Thyroid gland (tissue), 4 donors: Measurements from ENCODE around the gene ZNF559.

ENCODE experiments used
- POLR2A ChIP-seq, 2 donors: fragments of 450-650 bp; IDR thresholded peaks; one replicate each; pipeline ENCODE4 v1.6.1; 2017; ENCODE audit warnings: antibody characterized with exemption in 2 of 2, mild to moderate bottlenecking in 2 of 2, moderate library complexity in 1 of 2
- TF ChIP-seq, protein P1 (sequence below), 6 experiments: fragments of 200-600 bp in 3 of 6; fragments of 450-650 bp in 3 of 6; sonication (generic) in 3 of 6; IDR thresholded peaks; one replicate each; pipeline ENCODE4 v1.5.1; 2016 to 2019; ENCODE audit warnings: antibody characterized with exemption in 6 of 6, mild to moderate bottlenecking in 2 of 6, inconsistent platforms in 1 of 6, moderate library complexity in 1 of 6

DNA sequence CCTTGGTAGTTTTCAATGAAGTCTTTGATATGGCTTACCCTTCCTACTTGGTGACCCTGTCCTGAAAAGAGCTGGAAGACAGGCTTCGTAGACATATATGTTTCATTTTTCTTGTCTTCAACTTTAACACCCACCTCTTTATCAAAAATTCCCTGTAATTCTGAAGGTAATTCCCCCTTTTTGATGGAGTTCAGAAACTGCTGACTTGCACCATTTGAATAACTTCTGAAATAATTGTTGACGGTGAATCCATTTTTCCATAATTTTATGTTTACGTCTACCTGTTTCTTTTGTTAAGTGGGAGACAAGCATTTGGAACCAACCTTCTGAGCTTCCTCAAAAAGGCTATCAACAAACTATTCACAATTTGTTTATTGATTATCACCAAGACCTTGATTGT, 24.3 kb downstream of the ZNF559 start:
- TF ChIP-seq, protein P1, sequence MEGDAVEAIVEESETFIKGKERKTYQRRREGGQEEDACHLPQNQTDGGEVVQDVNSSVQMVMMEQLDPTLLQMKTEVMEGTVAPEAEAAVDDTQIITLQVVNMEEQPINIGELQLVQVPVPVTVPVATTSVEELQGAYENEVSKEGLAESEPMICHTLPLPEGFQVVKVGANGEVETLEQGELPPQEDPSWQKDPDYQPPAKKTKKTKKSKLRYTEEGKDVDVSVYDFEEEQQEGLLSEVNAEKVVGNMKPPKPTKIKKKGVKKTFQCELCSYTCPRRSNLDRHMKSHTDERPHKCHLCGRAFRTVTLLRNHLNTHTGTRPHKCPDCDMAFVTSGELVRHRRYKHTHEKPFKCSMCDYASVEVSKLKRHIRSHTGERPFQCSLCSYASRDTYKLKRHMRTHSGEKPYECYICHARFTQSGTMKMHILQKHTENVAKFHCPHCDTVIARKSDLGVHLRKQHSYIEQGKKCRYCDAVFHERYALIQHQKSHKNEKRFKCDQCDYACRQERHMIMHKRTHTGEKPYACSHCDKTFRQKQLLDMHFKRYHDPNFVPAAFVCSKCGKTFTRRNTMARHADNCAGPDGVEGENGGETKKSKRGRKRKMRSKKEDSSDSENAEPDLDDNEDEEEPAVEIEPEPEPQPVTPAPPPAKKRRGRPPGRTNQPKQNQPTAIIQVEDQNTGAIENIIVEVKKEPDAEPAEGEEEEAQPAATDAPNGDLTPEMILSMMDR (IDR thresholded peaks at IDR 0.05): no peak
- no peak for TF ChIP-seq POLR2A (IDR thresholded peaks at IDR 0.05)
